ENCODE measurements around the gene FERD3L. TPM values are rescaled to one million over a fixed set of nuclear protein-coding genes. Genes with fewer than 3 reads are reported as not detected.
"Not testable (repeated sequence)": the region's sequence is repeated elsewhere in the genome, so short reads cannot be mapped to it uniquely, and the experiment has no call there.

FERD3L gene
- total RNA-seq (not detected), polyA plus RNA-seq (ENCODE audit: insufficient read depth, low read depth, low replicate concordance) (not detected)
- long read RNA-seq, donor 1: 0 reads
- long read RNA-seq, donor 2: 0 reads
- long read RNA-seq, donor 3: 0 reads
- long read RNA-seq, donor 4: 0 reads
- long read RNA-seq, donor 5: 0 reads
- long read RNA-seq, donor 6: 0 reads
- long read RNA-seq, donor 7: 0 reads
- long read RNA-seq, donor 8: 0 reads
- long read RNA-seq, donor 9: 0 reads
- long read RNA-seq, donor 10: 0 reads

GRCh38 chr7:19144661-19145433 lies at the start of gene FERD3L:
Gene FERD3L, minus strand, starts transcription at chr7:19145421. Its CDS starts 59 bp downstream, at chr7:19145362.
- DNase-seq (peak in 1 of 5 donors; percentile 58), FAIRE-seq (no peak)
- Histone ChIP-seq H3K9ac (ENCODE audit: low read length in 3 of 3) (no peak within 1 kb of the TSS), H3K36me3 (ENCODE audit: control insufficient read depth in 2 of 3, insufficient read depth in 3 of 3, low read length in 3 of 3) (no peaks in the 10 kb centered on the region), H3K9me3 (ENCODE audit: control insufficient read depth in 2 of 3, insufficient read depth in 1 of 3, low read length in 3 of 3) (no peaks in the 10 kb centered on the region), H3K27me3 (ENCODE audit: control insufficient read depth, insufficient read depth, low read length) (peaks cover 33% of the 10 kb centered on the region), H3K4me3 (ENCODE audit: low read length in 3 of 3) (no peak within 1 kb of the TSS), H3K27ac (ENCODE audit: low read depth in 2 of 2, low read length in 2 of 2) (no peak within 1 kb of the TSS), H3K4me1 (ENCODE audit: control insufficient read depth in 2 of 3, insufficient read depth in 2 of 3, low read depth in 1 of 3, low read length in 3 of 3) (no peaks in the 10 kb centered on the region)
- TF ChIP-seq CTCF (IDR thresholded peaks at IDR 0.05; ENCODE audit: borderline replicate concordance, extremely low read depth, insufficient read depth): no peak
- intact Hi-C loops (cut with DNase I): no loop called here

- H3K27me3 ChIP-seq (ENCODE audit: control insufficient read depth, insufficient read depth, low read length); H3K27ac ChIP-seq (ENCODE audit: low read depth in 2 of 2, low read length in 2 of 2); H3K9me3 ChIP-seq (ENCODE audit: control insufficient read depth in 2 of 3, insufficient read depth in 1 of 3, low read length in 3 of 3); H3K9ac ChIP-seq (ENCODE audit: low read length in 3 of 3); H3K4me3 ChIP-seq (ENCODE audit: low read length in 3 of 3); FAIRE-seq; intact Hi-C loops (cut with DNase I); H3K36me3 ChIP-seq (ENCODE audit: control insufficient read depth in 2 of 3, insufficient read depth in 3 of 3, low read length in 3 of 3); H3K4me1 ChIP-seq (ENCODE audit: control insufficient read depth in 2 of 3, insufficient read depth in 2 of 3, low read depth in 1 of 3, low read length in 3 of 3): not testable (repeated sequence)
- peak in 1 of 5 donors; percentile 42 for DNase-seq
Observed at GRCh38 chr7:19194417-19194816, 49.2 kb upstream of the FERD3L start.

GRCh38 chr7:19181634-19182033 lies 36.4 kb upstream of the FERD3L start:
- Histone ChIP-seq H3K9ac (ENCODE audit: low read length in 3 of 3) (no peak overlapping the region), H3K27me3 (ENCODE audit: control insufficient read depth, insufficient read depth, low read length) (no peaks in the 10 kb centered on the region), H3K4me1 (ENCODE audit: control insufficient read depth in 2 of 3, insufficient read depth in 2 of 3, low read depth in 1 of 3, low read length in 3 of 3) (no peaks in the 10 kb centered on the region), H3K9me3 (ENCODE audit: control insufficient read depth in 2 of 3, insufficient read depth in 1 of 3, low read length in 3 of 3) (peaks cover 0 to 18% (median 3%) of the 10 kb centered on the region in 3 donors), H3K36me3 (ENCODE audit: control insufficient read depth in 2 of 3, insufficient read depth in 3 of 3, low read length in 3 of 3) (no peaks in the 10 kb centered on the region), H3K4me3 (ENCODE audit: low read length in 3 of 3) (no peak overlapping the region), H3K27ac (ENCODE audit: low read depth in 2 of 2, low read length in 2 of 2) (no peak overlapping the region)
- DNase-seq (no peak), FAIRE-seq (no peak)
- TF ChIP-seq CTCF (IDR thresholded peaks at IDR 0.05; ENCODE audit: borderline replicate concordance, extremely low read depth, insufficient read depth): no peak
- intact Hi-C loops (cut with DNase I): no loop called here

GRCh38 chr7:19178595-19178994 lies 33.4 kb upstream of the FERD3L start:
- intact Hi-C loops (cut with DNase I): no loop called here
- no peak for FAIRE-seq

More at GRCh38 chr7:19178595-19178994, 33.4 kb upstream of the FERD3L start:
- no peak for DNase-seq
- H3K9me3 ChIP-seq (ENCODE audit: control insufficient read depth in 2 of 3, insufficient read depth in 1 of 3, low read length in 3 of 3): peaks cover 0 to 6% (median 2%) of the 10 kb centered on the region in 3 donors
- H3K36me3 ChIP-seq (ENCODE audit: control insufficient read depth in 2 of 3, insufficient read depth in 3 of 3, low read length in 3 of 3): no peaks in the 10 kb centered on the region
- no peaks in the 10 kb centered on the region for H3K4me1 ChIP-seq (ENCODE audit: control insufficient read depth in 2 of 3, insufficient read depth in 2 of 3, low read depth in 1 of 3, low read length in 3 of 3)
- H3K4me3 ChIP-seq (ENCODE audit: low read length in 3 of 3): no peak overlapping the region
- no peak overlapping the region for H3K27ac ChIP-seq (ENCODE audit: low read depth in 2 of 2, low read length in 2 of 2)
- no peak overlapping the region for H3K9ac ChIP-seq (ENCODE audit: low read length in 3 of 3)
- no peaks in the 10 kb centered on the region for H3K27me3 ChIP-seq (ENCODE audit: control insufficient read depth, insufficient read depth, low read length)
- TF ChIP-seq CTCF (IDR thresholded peaks at IDR 0.05; ENCODE audit: borderline replicate concordance, extremely low read depth, insufficient read depth): no peak

Data from kidney (tissue), 22 donors.